Peyer's patch (tissue), 4 donors: ENCODE data around the gene ZBTB7B.
"Not testable (repeated sequence)": the region's sequence is repeated elsewhere in the genome, so short reads cannot be mapped to it uniquely, and the experiment has no call there.

ENCODE experiments used
- CTCF ChIP-seq, 6 experiments: fragments of 450-650 bp in 4 of 6; fragments of 200-600 bp in 2 of 6; sonication (generic) in 1 of 6; IDR thresholded peaks; one replicate each; pipeline ENCODE4 v1.5.1; 2017 to 2019; ENCODE audit warnings: antibody characterized with exemption in 6 of 6, mild to moderate bottlenecking in 3 of 6, moderate library complexity in 1 of 6
- POLR2A ChIP-seq, 2 donors: fragments of 450-650 bp; IDR thresholded peaks; one replicate each; pipeline ENCODE4 v1.5.1; 2017; ENCODE audit warnings: antibody characterized with exemption in 2 of 2, mild to moderate bottlenecking in 2 of 2, moderate library complexity in 2 of 2

- not testable (repeated sequence) for TF ChIP-seq CTCF, POLR2A (IDR thresholded peaks at IDR 0.05)
These were observed 24.8 kb upstream of the ZBTB7B start for GRCh38 chr1:154977762-154978161.
